ENCODE results near the gene NUAK1.
"Not testable (repeated sequence)": the region's sequence is repeated elsewhere in the genome, so short reads cannot be mapped to it uniquely, and the experiment has no call there.

The NUAK1 gene

DNA sequence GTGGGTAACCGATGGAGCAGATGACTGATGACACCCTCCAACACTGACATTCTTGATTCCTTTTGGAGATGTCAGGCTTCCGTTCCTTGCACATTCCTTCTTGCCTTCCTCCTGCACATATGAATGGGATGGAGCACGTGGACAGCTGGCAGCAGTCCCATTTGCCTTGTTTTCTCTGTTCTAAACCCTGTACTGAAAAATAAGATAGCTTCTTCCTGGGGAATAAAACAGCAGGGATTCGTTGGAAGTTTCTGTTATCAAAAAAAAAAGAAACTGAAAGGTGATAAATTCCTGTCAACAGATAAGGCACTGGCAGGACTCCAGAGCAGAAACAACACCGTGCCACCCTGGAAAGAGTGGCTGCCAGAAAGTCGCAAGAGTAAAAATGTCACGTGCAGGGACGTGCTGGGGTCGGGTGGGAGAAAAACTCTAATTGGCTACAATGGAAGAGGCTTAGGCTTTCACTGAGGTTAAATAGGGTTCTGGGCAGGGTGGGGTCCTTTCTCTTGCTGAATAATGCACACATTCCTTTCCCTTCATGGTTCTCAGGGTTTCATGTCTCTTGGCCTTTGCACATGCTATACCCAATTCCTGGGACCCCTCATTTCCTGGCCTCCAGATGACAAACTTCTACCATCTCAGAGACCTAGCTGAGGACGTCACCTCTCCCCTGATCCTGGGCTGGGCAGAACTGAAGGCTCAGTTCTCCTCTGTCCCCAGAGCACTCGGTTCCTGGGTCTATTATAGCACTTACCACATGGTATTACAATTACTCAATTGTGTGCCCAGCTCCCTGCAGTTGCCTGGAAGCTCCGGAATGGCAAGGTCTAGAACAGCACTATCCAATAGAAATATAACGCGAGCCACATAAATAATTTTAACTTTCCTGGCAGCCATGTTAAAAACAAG is 7.0 kb upstream of the NUAK1 start:
- no peak for DNase-seq

- no peak for DNase-seq
These were observed 6.1 kb upstream of the NUAK1 start for GRCh38 chr12:106144847-106145246.

- no peak for DNase-seq
These were observed 4.0 kb upstream of the NUAK1 start for GRCh38 chr12:106142591-106143261.

DNA sequence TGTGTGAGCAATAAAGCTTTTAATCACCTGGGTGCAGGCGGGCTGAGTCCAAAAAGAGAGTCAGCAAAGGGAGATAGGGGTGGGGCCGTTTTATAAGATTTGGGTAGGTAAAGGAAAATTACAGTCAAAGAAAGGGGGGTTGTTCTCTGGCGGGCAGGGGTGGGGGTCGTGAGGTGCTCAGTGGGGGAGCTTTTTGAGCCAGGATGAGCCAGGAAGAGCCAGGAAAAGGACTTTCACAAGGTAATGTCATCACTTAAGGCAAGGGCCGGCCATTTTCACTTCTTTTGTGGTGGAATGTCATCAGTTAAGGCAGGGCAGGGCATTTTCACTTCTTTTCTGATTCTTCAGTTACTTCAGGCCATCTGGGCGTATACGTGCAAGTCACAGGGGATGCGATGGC is 3.2 kb upstream of the NUAK1 start:
- not testable (repeated sequence) for DNase-seq

GRCh38 chr12:106141452-106141851 is 2.7 kb upstream of the NUAK1 start:
- no peak for DNase-seq

DNA sequence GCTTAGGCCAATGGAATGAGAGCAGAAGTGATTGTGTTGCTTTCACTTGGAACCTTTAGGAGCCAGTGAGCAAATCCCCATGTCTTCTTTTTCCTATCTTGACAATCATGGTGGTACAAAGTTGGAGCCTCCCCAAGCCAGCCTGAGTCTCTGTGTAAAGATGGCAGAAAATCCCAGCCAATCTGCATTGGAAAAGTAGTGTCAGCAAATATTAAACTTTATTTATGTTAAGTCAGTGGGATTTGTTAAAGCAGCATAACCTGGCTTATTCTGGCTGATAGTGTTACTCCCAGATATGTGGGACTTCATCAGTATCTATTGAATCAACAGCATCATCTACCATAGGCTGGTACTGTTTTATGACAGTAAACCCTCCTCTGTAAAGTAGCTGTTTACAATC is 2.2 kb upstream of the NUAK1 start:
- no peak for DNase-seq

GRCh38 chr12:106140223-106140986 is 1.7 kb upstream of the NUAK1 start:
- no peak for DNase-seq

- DNase-seq = peak; percentile 55 to 74
These were observed 843 bp upstream of the NUAK1 start for GRCh38 chr12:106139422-106140171.

GRCh38 chr12:106138357-106138632 is 459 bp downstream of the NUAK1 start:
- no peak for DNase-seq

DNA sequence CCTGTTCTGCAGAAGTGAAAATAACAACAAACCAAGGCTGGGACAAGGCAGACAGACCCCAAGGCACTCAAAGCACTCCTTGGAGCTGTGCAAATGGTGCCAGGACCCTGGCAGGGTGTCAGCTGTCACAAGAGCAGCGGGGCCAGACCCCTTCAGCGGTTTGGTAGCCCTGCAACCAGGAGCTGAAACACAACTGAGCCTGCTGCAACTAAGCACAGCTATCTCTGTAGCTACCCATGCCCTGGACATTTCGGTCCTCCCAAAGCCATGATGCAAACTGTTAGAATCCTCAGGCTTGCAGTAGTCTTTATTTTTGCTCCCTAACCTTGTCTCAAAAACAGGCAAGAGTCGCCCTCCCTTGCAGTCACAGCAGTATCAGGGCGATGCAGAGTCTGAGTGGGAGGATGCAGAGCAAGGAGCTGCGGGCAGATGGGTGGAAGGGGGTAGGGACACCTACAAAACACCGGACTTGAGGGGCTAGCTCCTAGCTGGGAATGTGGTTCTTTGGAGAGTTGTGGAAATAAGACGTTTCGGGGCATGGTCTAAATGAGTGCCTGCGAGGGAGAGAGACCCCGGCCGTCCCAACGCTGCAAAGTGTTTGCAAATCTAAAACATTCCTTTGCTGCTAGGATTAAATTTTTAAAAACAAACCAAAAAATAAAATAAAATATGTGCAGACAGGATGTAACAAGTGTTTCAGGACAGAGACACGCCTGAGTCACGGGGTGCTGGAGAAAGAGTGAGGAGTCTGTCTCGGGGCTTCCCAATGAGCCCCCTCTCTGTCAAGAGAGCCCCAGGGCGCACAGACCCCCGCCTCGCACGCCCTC is 1.0 kb downstream of the NUAK1 start:
- no peak for DNase-seq

GRCh38 chr12:106136263-106136662 is 2.5 kb downstream of the NUAK1 start:
- peak; percentile 57 to 84 for DNase-seq

DNA sequence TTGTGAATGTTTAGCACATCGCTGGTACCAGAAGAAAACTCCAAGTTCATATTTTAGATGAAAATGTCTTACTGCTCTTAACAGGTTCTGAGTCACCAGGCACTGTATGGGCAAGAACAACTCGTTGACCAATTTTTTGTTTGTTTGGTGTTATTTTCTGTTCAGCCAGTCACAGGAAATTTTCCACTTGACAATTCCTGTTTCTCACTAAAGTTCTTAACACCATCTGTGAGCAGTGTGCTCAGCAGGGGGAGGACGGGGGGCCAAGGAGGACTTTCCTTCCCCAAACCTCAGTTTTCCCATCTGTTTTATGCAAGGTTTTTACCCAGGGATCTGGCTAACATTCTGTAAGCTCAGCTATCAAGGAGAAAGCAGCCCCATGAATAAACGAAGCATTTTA is 3.0 kb downstream of the NUAK1 start:
- no peak for DNase-seq

- DNase-seq = no peak
These were observed 3.7 kb downstream of the NUAK1 start for GRCh38 chr12:106135075-106135474.

DNA sequence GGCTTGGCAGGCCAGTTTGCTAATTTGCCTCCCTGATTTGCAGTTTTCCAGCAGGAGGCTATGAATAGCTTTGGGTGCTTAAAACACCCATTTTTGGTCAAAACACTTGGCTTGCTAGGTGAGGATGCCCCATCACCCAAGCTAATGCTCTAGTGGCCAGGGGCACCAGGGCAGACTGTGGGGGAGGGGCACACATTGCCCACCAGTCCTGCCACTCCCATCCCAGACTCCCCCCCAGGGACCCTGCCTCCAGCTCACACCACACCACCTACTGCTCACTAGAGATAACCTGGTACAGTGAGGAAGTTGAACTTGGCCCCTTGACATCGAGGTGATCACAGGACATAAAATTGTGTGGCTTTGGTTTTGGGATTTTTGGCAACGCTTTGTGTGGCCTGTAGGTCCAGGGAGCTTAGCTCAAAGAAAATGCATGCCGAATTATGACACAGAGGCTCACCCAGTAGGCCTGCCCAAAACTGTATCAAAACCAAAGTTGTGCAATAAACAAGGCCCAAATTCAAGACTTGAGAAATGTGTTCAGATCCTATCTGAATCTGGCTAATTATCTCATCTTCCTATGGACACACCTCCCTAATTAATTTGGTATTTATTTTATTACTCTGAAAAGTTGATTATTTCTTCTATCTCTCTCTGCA is 4.3 kb downstream of the NUAK1 start:
- no peak for DNase-seq

DNA sequence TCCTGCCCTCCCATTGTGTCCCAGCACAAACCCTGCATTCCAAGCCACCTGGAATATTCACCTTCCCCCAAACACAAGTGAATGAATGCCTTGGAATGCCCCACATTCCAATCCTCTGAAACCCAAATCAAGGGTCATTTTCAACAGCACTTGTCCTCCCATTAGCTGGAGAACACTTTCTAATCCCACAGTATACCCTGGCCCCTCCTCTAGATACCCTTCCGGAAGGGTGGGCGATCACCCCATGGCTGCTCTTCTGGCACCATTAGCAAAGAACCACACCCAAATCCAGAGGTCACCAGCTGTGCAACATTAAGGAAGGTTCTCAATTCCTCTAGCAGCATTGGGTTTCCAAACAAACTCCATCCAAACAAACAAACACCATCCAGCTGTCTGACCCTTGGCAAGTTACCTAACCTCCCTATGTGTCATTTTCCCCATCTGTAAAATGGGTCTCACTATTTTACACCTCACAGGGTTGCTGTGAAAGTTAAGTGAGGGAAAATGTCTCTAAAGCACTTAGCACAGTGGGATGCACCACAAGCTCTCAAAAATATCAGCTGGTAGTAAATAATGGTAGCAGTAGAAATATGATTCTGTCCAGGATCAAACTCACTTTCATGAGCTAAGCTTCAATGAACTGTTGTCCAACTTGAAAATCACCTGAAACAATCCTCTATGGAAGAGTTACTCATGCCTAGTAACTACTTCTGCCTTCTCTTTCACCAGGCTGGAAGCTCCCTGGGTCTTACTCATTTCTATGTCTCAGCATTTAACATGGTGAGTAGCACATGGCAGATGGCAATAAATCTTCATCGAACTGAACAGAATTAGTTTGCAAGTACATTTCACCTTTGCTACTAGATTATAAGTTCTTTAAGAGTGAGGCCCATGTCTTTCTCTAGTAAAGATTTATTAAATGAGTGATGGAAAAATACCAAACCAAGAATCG is 5.3 kb downstream of the NUAK1 start:
- DNase-seq = no peak

DNA sequence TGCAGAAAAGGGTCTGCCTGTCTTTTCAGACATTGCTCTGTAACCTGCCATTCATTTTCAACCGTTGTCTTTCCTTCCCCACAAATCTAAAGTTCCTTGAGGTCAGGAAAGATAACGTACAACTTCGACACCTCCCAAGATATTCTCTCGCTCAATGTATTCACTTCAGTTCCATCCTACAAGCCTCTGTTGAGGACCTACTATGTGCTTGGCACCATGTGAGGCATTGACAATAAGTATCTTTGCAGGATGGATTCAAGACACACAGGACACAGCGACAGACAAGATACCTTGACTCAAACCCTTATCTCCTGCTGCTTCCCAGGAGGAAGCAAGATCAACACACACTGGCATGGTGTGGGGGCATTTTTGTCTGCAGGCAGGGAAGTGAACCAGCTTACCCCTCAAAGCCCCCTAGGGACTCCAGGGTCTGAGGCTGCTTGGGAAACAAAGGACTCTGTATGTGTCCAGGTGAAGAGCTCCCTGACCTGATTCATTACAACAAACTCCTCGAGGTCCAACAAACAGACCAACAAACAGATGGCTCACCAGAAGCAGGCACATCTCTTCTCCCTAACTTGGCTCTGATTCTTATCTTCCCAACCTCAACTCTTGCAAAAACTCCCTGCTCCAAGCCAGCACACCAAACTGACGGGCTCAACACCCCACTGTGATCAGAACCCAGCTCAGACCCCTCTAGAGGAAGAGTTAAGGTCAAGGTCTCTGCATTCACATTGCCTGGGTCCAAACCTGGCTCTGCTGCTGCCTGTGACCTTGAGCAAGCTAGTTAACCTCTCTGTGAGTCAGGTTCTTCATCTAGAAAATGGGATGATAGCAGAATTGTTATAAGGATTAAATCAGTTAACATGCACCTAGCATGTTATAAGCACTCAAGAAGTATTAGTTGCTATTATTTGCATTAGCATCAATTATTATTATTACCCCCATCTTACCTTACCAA is 6.3 kb downstream of the NUAK1 start:
- no peak for DNase-seq

DNA sequence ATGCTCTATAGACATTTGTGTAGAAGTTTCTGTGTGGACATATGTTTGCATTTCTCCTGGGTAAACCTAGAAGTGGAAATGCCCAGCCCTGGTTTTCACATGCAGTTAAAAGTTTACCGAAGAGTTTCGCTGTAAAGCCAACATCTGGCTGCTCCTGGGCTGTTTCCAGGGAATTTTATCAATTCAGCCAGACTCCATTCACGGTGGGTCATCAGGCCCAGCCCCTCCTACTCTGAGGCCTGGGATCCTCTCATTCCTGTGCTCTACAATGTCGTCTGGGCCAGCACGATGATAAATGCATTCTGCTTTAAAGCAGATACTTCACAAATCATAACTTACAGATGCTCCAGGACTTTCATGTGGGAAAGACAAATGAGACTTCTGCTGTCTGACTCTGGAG is 7.1 kb downstream of the NUAK1 start:
- no peak for DNase-seq

DNA sequence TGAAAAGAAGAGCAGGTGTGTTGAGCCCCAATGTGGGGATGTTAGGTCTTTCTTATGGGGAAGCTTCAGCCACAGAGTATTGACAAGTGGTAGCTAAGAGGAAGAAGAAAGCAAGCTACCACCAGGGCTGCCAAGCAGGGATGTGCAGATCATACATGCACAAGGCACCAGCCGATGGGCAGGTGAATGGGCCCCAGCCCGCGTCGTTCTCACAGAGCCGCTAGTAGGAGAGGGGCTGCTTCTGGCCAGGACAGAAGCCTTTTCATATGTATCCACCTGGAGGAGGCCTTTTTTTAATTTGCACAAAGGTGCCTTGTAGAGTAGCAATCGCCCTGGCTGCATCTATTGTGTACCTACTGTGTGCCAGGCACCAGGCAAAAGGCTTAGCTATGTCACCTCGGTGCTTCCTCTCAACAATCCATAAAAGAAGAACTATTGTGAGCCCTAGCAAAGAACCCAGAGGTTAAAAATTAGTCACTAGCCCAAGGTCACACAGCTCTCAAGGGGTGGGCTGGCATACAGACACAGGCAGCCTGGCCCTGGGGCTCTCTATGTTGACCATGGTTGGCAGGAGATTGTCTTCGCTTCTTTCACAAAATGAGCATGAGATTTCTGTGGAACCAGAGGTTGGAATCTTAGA is 8.2 kb downstream of the NUAK1 start:
- no peak for DNase-seq
